Mucosa of rectum (tissue), 2 donors: ENCODE measurements around the gene SYTL1.
A peak's percentile ranks its signal among the peaks of the same experiment; 100 is the strongest.
"Not testable (repeated sequence)": the region's sequence is repeated elsewhere in the genome, so short reads cannot be mapped to it uniquely, and the experiment has no call there.

ENCODE experiments used
- H3K27ac ChIP-seq, 2 donors: one replicate each; pipeline ENCODE4 v1.7.0; 2013; ENCODE audit warnings: inconsistent platforms in 2 of 2, low read depth in 2 of 2, low read length in 2 of 2
- H3K27me3 ChIP-seq, 2 donors: one replicate each; pipeline ENCODE4 v1.7.0; 2013; ENCODE audit warnings: low read length in 2 of 2; ENCODE audit not compliant: control insufficient read depth in 2 of 2, insufficient read depth in 2 of 2
- H3K36me3 ChIP-seq, 2 donors: one replicate each; pipeline ENCODE4 v1.7.0; 2013; ENCODE audit warnings: low read length in 2 of 2; ENCODE audit not compliant: control insufficient read depth in 2 of 2, insufficient read depth in 2 of 2
- H3K4me1 ChIP-seq, 2 donors: one replicate each; pipeline ENCODE4 v1.7.0; 2013; ENCODE audit warnings: low read length in 2 of 2, mild to moderate bottlenecking in 1 of 2; ENCODE audit not compliant: control insufficient read depth in 2 of 2, insufficient read depth in 2 of 2
- H3K4me3 ChIP-seq, 2 donors: one replicate each; pipeline ENCODE4 v1.7.0; 2013; ENCODE audit warnings: low read length in 2 of 2
- H3K9ac ChIP-seq, 2 donors: one replicate each; pipeline ENCODE4 v1.7.0; 2013; ENCODE audit warnings: low read length in 2 of 2, low read depth in 1 of 2, mild to moderate bottlenecking in 1 of 2
- H3K9me3 ChIP-seq, 2 donors: one replicate each; pipeline ENCODE4 v1.7.0; 2013; ENCODE audit warnings: low read length in 2 of 2; ENCODE audit not compliant: control insufficient read depth in 2 of 2
- donor health status: healthy.
- donor health status: Normal muscosa, but diverticular disease.

The SYTL1 gene

DNA sequence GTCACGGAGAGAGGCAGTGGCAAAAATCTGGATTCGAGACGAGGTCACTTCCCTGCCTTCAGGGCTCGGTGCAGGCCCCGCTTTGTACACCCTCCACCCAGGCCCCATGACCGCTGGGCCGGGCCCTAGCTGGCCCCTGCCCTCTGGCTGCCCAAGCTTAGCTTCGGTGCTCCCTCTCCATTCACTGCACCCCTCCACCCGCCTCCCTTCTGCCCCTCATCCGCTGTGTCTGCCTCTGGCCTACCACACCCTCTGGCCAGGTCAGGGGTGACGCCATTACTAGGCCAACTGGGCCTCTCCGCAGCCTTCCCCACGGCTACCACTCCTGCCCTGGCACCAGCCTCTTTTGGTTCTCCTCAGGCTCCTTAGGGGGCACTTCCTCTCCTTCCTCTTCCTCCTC, 41.8 kb downstream of the SYTL1 start:
- Histone ChIP-seq H3K4me3 (no peak overlapping the region), H3K36me3 (no peaks in the 10 kb centered on the region), H3K9ac (no peak overlapping the region), H3K27me3 (no peaks in the 10 kb centered on the region), H3K9me3 (no peaks in the 10 kb centered on the region), H3K4me1 (peaks cover 3% of the 10 kb centered on the region in 2 donors), H3K27ac (no peak overlapping the region)

- not testable (repeated sequence) for H3K9me3 ChIP-seq, H3K36me3 ChIP-seq, H3K4me3 ChIP-seq, H3K27ac ChIP-seq, H3K27me3 ChIP-seq, H3K9ac ChIP-seq, H3K4me1 ChIP-seq
Observed at GRCh38 chr1:27384797-27385196, 43.0 kb downstream of the SYTL1 start.

DNA sequence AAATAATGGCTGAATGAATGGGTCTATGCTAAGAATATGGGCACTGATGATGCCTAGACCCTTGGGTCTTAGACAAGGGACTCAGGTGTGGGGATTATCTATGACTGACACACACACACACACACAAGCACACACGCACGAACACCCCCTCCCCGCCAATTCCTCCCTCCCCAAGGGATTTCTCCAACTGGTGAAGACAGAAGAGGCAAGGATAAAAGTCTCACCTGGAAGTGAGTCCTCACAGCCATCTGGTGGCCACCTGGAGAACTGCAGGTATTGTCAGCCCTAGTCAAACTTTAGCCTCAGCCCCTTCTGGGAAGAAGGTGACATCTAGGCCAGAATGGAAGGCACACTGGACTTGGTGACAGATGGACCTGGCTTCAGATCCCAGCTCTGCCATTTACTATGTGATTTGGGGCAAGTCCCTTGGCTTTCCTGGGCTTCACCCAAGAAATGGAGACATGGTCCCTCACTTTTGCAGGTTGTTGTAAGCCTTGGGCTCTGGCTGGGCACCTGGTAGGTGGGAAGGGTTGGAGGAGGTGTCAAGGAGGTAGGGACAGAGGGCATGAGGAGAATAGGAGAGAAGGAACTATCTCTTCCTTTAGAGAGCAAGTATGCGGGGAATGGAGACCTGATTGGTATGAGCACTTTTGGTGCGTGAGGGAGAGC, 46.6 kb downstream of the SYTL1 start:
- H3K36me3 ChIP-seq, result no peaks in the 10 kb centered on the region
- peaks cover 0 to 3% of the 10 kb centered on the region in 2 donors for H3K27me3 ChIP-seq
- H3K27ac ChIP-seq, result no peak overlapping the region
- no peak overlapping the region for H3K4me3 ChIP-seq
- peaks cover 9 to 13% of the 10 kb centered on the region in 2 donors for H3K4me1 ChIP-seq
- no peaks in the 10 kb centered on the region for H3K9me3 ChIP-seq
- H3K9ac ChIP-seq, result no peak overlapping the region

- Histone ChIP-seq H3K9me3 (no peaks in the 10 kb centered on the region), H3K27me3 (peaks cover 0 to 3% of the 10 kb centered on the region in 2 donors), H3K27ac (no peak overlapping the region), H3K4me3 (peak overlapping the region; percentile 21 to 51), H3K4me1 (peaks cover 9 to 13% of the 10 kb centered on the region in 2 donors), H3K36me3 (no peaks in the 10 kb centered on the region), H3K9ac (peak overlapping the region; percentile 45 to 54)
Observed at GRCh38 chr1:27391511-27392095, 49.8 kb downstream of the SYTL1 start.

- Histone ChIP-seq H3K9me3 (no peaks in the 10 kb centered on the region), H3K36me3 (no peaks in the 10 kb centered on the region), H3K4me1 (peaks cover 9 to 13% of the 10 kb centered on the region in 2 donors), H3K4me3 (peak within 1 kb of the TSS; percentile 37 to 64), H3K27ac (no peak within 1 kb of the TSS), H3K27me3 (peaks cover 0 to 3% of the 10 kb centered on the region in 2 donors), H3K9ac (peak within 1 kb of the TSS; percentile 54 to 67)
Observed at GRCh38 chr1:27392096-27392777, 50.4 kb downstream of the SYTL1 start, which contains the start of gene GPR3. Gene GPR3, plus strand, starts transcription at chr1:27392622. Its CDS starts 1,177 bp downstream, at chr1:27393799.

GRCh38 chr1:27392778-27393635, 51.2 kb downstream of the SYTL1 start:
- Histone ChIP-seq H3K4me3 (peak overlapping the region; percentile 37 to 64), H3K27ac (no peak overlapping the region), H3K9ac (peak overlapping the region; percentile 47 to 67)

GRCh38 chr1:27393641-27394281, 51.9 kb downstream of the SYTL1 start:
- no peak overlapping the region for H3K9ac ChIP-seq
- no peak overlapping the region for H3K27ac ChIP-seq
- no peaks in the 10 kb centered on the region for H3K9me3 ChIP-seq
- H3K4me3 ChIP-seq, result no peak overlapping the region
- H3K4me1 ChIP-seq, result peaks cover 9 to 16% of the 10 kb centered on the region in 2 donors
- H3K27me3 ChIP-seq, result peaks cover 0 to 3% of the 10 kb centered on the region in 2 donors
- no peaks in the 10 kb centered on the region for H3K36me3 ChIP-seq

More at GRCh38 chr1:27392778-27393635, 51.2 kb downstream of the SYTL1 start:
- no peaks in the 10 kb centered on the region for H3K36me3 ChIP-seq
- no peaks in the 10 kb centered on the region for H3K9me3 ChIP-seq
- peaks cover 0 to 3% of the 10 kb centered on the region in 2 donors for H3K27me3 ChIP-seq
- H3K4me1 ChIP-seq, result peaks cover 9 to 13% of the 10 kb centered on the region in 2 donors

- Histone ChIP-seq H3K27ac (no peak overlapping the region), H3K4me1 (peaks cover 9 to 20% of the 10 kb centered on the region in 2 donors)
Observed at GRCh38 chr1:27394282-27394658, 52.4 kb downstream of the SYTL1 start.

GRCh38 chr1:27394925-27395324, 53.1 kb downstream of the SYTL1 start:
- H3K27me3 ChIP-seq, result peaks cover 0 to 3% of the 10 kb centered on the region in 2 donors
- no peak overlapping the region for H3K4me3 ChIP-seq
- no peaks in the 10 kb centered on the region for H3K9me3 ChIP-seq
- H3K9ac ChIP-seq, result no peak overlapping the region
- peaks cover 9 to 20% of the 10 kb centered on the region in 2 donors for H3K4me1 ChIP-seq
- no peaks in the 10 kb centered on the region for H3K36me3 ChIP-seq
- no peak overlapping the region for H3K27ac ChIP-seq

More at GRCh38 chr1:27394282-27394658, 52.4 kb downstream of the SYTL1 start:
- Histone ChIP-seq H3K27me3 (peaks cover 0 to 3% of the 10 kb centered on the region in 2 donors), H3K9ac (no peak overlapping the region), H3K4me3 (no peak overlapping the region), H3K9me3 (no peaks in the 10 kb centered on the region), H3K36me3 (no peaks in the 10 kb centered on the region)
